Measurements from ENCODE around the gene DSP.
A peak's percentile ranks its signal among the peaks of the same experiment; 100 is the strongest.

The DSP gene

DNA sequence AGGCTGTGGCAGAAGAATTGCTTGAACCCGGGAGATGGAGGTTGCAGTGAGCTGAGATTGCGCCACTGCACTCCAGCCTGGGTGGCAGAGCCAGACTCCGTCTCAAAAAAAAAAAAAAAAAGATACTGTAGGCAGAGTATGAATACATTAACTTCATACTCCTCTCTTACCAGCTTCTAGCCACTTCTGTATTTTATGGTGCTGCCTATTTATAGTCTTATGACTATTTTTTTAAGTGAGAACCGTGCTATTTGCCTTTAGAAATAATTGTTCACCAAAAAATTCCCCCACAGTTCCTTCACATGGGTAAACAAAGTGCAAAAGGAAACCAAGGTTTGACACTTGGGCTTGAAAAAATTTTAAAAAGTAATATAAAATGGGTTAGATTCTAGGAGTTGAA is 47.0 kb downstream of the DSP start:
- Histone ChIP-seq H3K4me3 (ENCODE audit: low read length) (no peak overlapping the region), H3K4me1 (ENCODE audit: low read length) (peaks cover 5% of the 10 kb centered on the region; the same call in 1 of the 2 replicates), H3K79me2 (ENCODE audit: low read length) (peaks cover 32% of the 10 kb centered on the region), H4K20me1 (ENCODE audit: insufficient read depth, low read length) (no peaks in the 10 kb centered on the region), H2AFZ (ENCODE audit: low read length) (no peak overlapping the region), H3K36me3 (replicated peaks; ENCODE audit: insufficient read depth, low read length) (no peaks in the 10 kb centered on the region; the same call in 1 of the 2 replicates), H3F3A (ENCODE audit: insufficient read depth, low read length) (no peaks in the 10 kb centered on the region), H3K9me3 (replicated peaks; ENCODE audit: insufficient read depth, low read length) (no peaks in the 10 kb centered on the region), H3K4me2 (ENCODE audit: low read depth, low read length) (no peak overlapping the region), H3K27me3 (replicated peaks; ENCODE audit: insufficient read depth, low read length) (no peaks in the 10 kb centered on the region), H3K9ac (ENCODE audit: low read length) (no peak overlapping the region), H3K27ac (ENCODE audit: low read length) (no peak overlapping the region), H3K9me2 (replicated peaks; ENCODE audit: insufficient read depth, low read length) (no peaks in the 10 kb centered on the region)
- TF ChIP-seq, protein P1, sequence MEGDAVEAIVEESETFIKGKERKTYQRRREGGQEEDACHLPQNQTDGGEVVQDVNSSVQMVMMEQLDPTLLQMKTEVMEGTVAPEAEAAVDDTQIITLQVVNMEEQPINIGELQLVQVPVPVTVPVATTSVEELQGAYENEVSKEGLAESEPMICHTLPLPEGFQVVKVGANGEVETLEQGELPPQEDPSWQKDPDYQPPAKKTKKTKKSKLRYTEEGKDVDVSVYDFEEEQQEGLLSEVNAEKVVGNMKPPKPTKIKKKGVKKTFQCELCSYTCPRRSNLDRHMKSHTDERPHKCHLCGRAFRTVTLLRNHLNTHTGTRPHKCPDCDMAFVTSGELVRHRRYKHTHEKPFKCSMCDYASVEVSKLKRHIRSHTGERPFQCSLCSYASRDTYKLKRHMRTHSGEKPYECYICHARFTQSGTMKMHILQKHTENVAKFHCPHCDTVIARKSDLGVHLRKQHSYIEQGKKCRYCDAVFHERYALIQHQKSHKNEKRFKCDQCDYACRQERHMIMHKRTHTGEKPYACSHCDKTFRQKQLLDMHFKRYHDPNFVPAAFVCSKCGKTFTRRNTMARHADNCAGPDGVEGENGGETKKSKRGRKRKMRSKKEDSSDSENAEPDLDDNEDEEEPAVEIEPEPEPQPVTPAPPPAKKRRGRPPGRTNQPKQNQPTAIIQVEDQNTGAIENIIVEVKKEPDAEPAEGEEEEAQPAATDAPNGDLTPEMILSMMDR (IDR thresholded peaks at IDR 0.05; ENCODE audit: low read length): no peak
- no peak for TF ChIP-seq EZH2phosphoT487 (IDR thresholded peaks at IDR 0.05; ENCODE audit: low read length)
- TF ChIP-seq EZH2 (optimal IDR thresholded peaks at IDR 0.05; ENCODE audit: low read depth, low read length): no peak
- DNase-seq: no peak

DNA sequence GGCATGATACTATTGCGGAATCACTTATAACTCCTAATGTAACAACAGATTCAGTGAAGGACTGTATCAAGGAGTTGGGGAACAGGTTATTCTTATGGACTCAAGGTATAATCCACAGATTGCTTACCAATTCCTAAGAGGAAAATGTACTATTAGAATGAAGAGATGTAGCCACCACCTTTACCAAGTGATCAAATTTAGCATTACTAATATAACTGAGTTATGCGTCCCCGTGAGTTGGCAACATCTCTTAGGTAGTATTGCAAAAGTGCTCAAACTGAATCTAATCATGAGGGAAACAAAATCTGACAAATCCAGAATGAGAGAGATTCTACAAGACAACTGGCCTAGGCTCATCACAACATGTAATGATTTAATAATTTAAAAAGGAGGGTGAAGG is 47.8 kb downstream of the DSP start:
- H3K27ac ChIP-seq (ENCODE audit: low read length): no peak overlapping the region
- H3K36me3 ChIP-seq (replicated peaks; ENCODE audit: insufficient read depth, low read length): peaks cover 2% of the 10 kb centered on the region; the same call in 1 of the 2 replicates
- no peak overlapping the region; the same call in 1 of the 2 replicates for H3K9ac ChIP-seq (ENCODE audit: low read length)
- H3K4me1 ChIP-seq (ENCODE audit: low read length): peaks cover 5% of the 10 kb centered on the region; the same call in 1 of the 2 replicates
- no peak for TF ChIP-seq EZH2 (optimal IDR thresholded peaks at IDR 0.05; ENCODE audit: low read depth, low read length)
- TF ChIP-seq EZH2phosphoT487 (IDR thresholded peaks at IDR 0.05; ENCODE audit: low read length): no peak
- TF ChIP-seq, protein P1 (IDR thresholded peaks at IDR 0.05; ENCODE audit: low read length): no peak
- H4K20me1 ChIP-seq (ENCODE audit: insufficient read depth, low read length): no peaks in the 10 kb centered on the region
- peak overlapping the region; percentile 64 for H3K4me2 ChIP-seq (ENCODE audit: low read depth, low read length)
- peaks cover 32% of the 10 kb centered on the region for H3K79me2 ChIP-seq (ENCODE audit: low read length)
- no peaks in the 10 kb centered on the region for H3K9me2 ChIP-seq (replicated peaks; ENCODE audit: insufficient read depth, low read length)
- H3K27me3 ChIP-seq (replicated peaks; ENCODE audit: insufficient read depth, low read length): no peaks in the 10 kb centered on the region
- peak overlapping the region; percentile 96; the same call in 1 of the 2 replicates for H2AFZ ChIP-seq (ENCODE audit: low read length)
- H3F3A ChIP-seq (ENCODE audit: insufficient read depth, low read length): no peaks in the 10 kb centered on the region
- DNase-seq: no peak
- H3K4me3 ChIP-seq (ENCODE audit: low read length): peak overlapping the region; percentile 92; the same call in 1 of the 2 replicates
- no peaks in the 10 kb centered on the region for H3K9me3 ChIP-seq (replicated peaks; ENCODE audit: insufficient read depth, low read length)

DNA sequence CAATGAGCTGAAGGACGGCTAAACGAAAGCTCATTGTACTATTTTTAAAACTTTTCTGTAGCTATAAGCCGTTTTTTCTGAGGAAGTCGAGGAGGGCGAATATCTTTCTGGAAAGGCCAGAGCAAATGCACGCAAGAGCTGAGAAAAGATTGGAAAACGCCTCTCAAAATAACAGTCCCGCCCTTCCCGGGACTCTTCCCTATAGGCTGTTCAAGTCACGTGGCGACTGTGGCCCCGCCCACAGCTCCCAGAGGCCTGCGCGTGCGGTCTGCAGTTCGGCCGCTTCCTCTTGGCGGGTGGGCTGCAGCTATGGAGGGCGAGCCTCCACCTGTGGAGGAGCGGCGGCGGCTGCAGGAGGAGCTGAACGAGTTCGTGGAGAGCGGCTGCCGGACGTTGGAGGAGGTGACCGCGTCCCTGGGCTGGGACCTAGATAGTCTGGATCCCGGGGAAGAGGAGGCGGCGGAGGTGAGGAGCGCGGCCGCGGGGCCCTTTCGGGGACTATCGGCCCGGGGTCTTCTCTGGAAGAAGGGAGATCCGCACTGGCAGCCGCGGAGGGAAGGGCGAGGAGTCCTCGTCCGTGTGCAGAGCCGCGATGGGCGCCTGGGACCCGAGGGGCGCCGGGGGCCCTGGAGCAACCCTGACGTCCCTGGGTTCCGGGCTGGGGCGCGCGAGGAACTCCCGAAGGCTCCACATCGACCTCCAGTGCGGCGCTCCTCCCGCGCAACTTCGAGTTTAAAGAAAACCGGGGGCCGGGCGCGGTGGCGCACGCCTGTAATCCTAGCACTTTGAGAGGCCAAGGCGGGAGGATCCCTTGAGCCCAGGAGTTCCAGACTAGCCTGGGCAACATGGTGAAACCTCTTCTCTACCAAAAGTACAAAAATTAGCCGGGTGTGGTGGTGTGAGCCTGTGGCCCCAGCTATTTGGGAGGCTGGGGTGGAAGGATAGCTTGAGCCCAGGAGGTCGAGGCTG is 48.8 kb downstream of the DSP start, which contains the start of gene SNRNP48:
SNRNP48 (plus strand) TSS at position 250 of the 969 bp plus-strand sequence; CDS start at position 310, 60 bp downstream.
- Histone ChIP-seq H3K9me2 (replicated peaks; ENCODE audit: insufficient read depth, low read length) (no peaks in the 10 kb centered on the region), H3F3A (ENCODE audit: insufficient read depth, low read length) (no peaks in the 10 kb centered on the region), H3K36me3 (replicated peaks; ENCODE audit: insufficient read depth, low read length) (peaks cover 11% of the 10 kb centered on the region; the same call in 1 of the 2 replicates), H4K20me1 (ENCODE audit: insufficient read depth, low read length) (no peaks in the 10 kb centered on the region), H3K27me3 (replicated peaks; ENCODE audit: insufficient read depth, low read length) (no peaks in the 10 kb centered on the region), H3K79me2 (ENCODE audit: low read length) (peaks cover 32% of the 10 kb centered on the region), H3K4me1 (ENCODE audit: low read length) (peaks cover 5% of the 10 kb centered on the region; the same call in 1 of the 2 replicates), H3K9me3 (replicated peaks; ENCODE audit: insufficient read depth, low read length) (no peaks in the 10 kb centered on the region), H3K27ac (ENCODE audit: low read length) (no peak within 1 kb of the TSS), H3K4me2 (ENCODE audit: low read depth, low read length) (peak within 1 kb of the TSS; percentile 64), H2AFZ (ENCODE audit: low read length) (peak within 1 kb of the TSS; percentile 96), H3K9ac (ENCODE audit: low read length) (peak within 1 kb of the TSS; percentile 72), H3K4me3 (ENCODE audit: low read length) (peak within 1 kb of the TSS; percentile 92)
- no peak for TF ChIP-seq EZH2phosphoT487 (IDR thresholded peaks at IDR 0.05; ENCODE audit: low read length)
- TF ChIP-seq, protein P1 (IDR thresholded peaks at IDR 0.05; ENCODE audit: low read length): no peak
- no peak for TF ChIP-seq EZH2 (optimal IDR thresholded peaks at IDR 0.05; ENCODE audit: low read depth, low read length)
- DNase-seq: peak; percentile 93

All from MM.1S (cell line).